Measurements from ENCODE around the gene FAM199X. TPM values are rescaled to one million over a fixed set of nuclear protein-coding genes. Genes with fewer than 3 reads are reported as not detected.

Gene FAM199X
- total and polyA plus RNA-seq, 4 donors = 9.3 to 19.2 (median 14.2) TPM

- WGBS, 2 donors = 15 to 23% methylated on average over 10 of the region's 10 CpGs
- Histone ChIP-seq H3K4me3 (ENCODE audit: low read length in 2 of 2) (peak overlapping the region; percentile 59 to 64), H3K4me1 (ENCODE audit: control insufficient read depth in 1 of 2, insufficient read depth in 2 of 2, low read length in 2 of 2) (peaks cover 0 to 2% of the 10 kb centered on the region in 2 donors), H3K27ac (ENCODE audit: low read depth in 1 of 2, low read length in 2 of 2) (peak overlapping the region in 1 of 2 donors; percentile 75), H3K27me3 (ENCODE audit: control insufficient read depth in 1 of 2, insufficient read depth in 2 of 2, low read length in 1 of 2) (no peaks in the 10 kb centered on the region), H3K9me3 (ENCODE audit: control insufficient read depth, low read length) (no peaks in the 10 kb centered on the region), H3K36me3 (ENCODE audit: control insufficient read depth in 1 of 2, insufficient read depth in 2 of 2, low read length in 1 of 2) (no peaks in the 10 kb centered on the region)
- DNase-seq (peak in 1 of 2 donors; percentile 70), ATAC-seq (ENCODE audit: low FRiP score) (peak; percentile 89)
- intact Hi-C loops (cut with DNase I) = loop anchor here in 1 of 2 donors (10.0 kb wide), 1 partner anchor 292 kb away; no protein-coding TSS in a partner anchor
Observed at GRCh38 chrX:104136241-104137019, 29.8 kb upstream of the FAM199X start.

- intact Hi-C loops (cut with DNase I) = loop anchor here in 1 of 2 donors (10.0 kb wide), 1 partner anchor 293 kb away; no protein-coding TSS in a partner anchor
- WGBS, 2 donors = 67 to 77% methylated on average over 3 of the region's 3 CpGs
- H3K27me3 ChIP-seq (ENCODE audit: control insufficient read depth in 1 of 2, insufficient read depth in 2 of 2, low read length in 1 of 2) = no peaks in the 10 kb centered on the region
- no peak for ATAC-seq (ENCODE audit: low FRiP score)
- H3K4me1 ChIP-seq (ENCODE audit: control insufficient read depth in 1 of 2, insufficient read depth in 2 of 2, low read length in 2 of 2) = no peaks in the 10 kb centered on the region
- no peak overlapping the region for H3K27ac ChIP-seq (ENCODE audit: low read depth in 1 of 2, low read length in 2 of 2)
- no peak for DNase-seq
- no peaks in the 10 kb centered on the region for H3K9me3 ChIP-seq (ENCODE audit: control insufficient read depth, low read length)
- H3K36me3 ChIP-seq (ENCODE audit: control insufficient read depth in 1 of 2, insufficient read depth in 2 of 2, low read length in 1 of 2) = no peaks in the 10 kb centered on the region
- no peak overlapping the region for H3K4me3 ChIP-seq (ENCODE audit: low read length in 2 of 2)
Observed at GRCh38 chrX:104137496-104137895, 28.8 kb upstream of the FAM199X start.

DNA sequence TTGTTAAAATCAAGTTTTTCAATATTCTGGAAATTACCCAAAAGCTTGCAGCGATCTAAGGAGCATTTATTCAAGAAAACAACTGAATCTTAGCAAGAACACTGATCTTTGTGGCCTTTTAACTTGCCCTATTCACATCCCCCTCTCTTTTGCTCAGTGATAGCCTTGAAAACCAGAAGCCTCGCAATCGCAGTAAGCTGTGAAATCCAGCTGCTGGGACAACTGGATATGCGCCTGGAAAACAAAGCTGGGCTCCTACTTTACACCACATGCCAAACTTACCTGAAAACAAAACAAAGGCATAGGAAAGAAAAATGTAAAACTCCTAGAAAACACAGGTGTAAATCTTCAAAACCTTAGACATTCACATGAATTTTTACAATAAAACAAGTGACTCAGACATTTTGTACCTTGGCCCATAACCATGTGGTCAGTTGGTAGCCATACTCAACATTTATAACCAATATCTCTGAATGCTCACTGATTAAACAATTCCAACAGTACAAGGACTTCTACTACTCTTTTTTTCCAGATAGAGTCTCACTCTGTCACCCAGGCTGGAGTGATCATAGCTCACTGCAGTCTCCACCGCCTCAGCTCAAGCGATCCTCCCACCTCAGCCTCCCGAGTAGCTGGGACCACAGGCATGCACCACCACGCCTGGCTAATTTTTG is 25.0 kb upstream of the FAM199X start:
- 81 to 96% methylated on average over 8 of the region's 8 CpGs for WGBS, 2 donors
- intact Hi-C loops (cut with DNase I) = no loop called here
- H3K27me3 ChIP-seq (ENCODE audit: control insufficient read depth in 1 of 2, insufficient read depth in 2 of 2, low read length in 1 of 2) = no peaks in the 10 kb centered on the region

DNA sequence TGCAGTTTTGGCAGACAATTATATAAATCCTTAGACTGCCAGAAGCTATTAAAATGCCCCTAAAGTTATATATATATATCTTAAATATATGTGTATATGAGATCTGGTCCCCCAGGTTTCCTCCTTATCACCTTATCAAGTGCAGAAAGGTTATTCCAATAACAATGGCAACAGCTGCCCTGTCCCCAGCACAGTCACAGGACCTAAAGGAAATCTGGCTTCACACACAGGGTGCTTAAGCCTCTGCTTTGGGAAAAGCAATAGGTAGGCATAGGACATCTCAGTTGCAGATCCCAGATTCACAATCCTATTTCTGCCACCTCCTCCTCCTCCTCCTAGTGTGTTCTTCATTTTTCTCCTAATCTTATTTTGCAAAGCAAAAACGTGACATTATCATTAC is 15.2 kb upstream of the FAM199X start:
- no peak overlapping the region for H3K27ac ChIP-seq (ENCODE audit: low read depth in 1 of 2, low read length in 2 of 2)
- H3K36me3 ChIP-seq (ENCODE audit: control insufficient read depth in 1 of 2, insufficient read depth in 2 of 2, low read length in 1 of 2) = no peaks in the 10 kb centered on the region
- intact Hi-C loops (cut with DNase I) = no loop called here
- ATAC-seq (ENCODE audit: low FRiP score) = no peak
- no peak overlapping the region for H3K4me3 ChIP-seq (ENCODE audit: low read length in 2 of 2)
- H3K4me1 ChIP-seq (ENCODE audit: control insufficient read depth in 1 of 2, insufficient read depth in 2 of 2, low read length in 2 of 2) = no peaks in the 10 kb centered on the region
- no peak for DNase-seq
- 25 to 30% methylated on average over 1 of the region's 1 CpG for WGBS, 2 donors
- no peaks in the 10 kb centered on the region for H3K9me3 ChIP-seq (ENCODE audit: control insufficient read depth, low read length)
- no peaks in the 10 kb centered on the region for H3K27me3 ChIP-seq (ENCODE audit: control insufficient read depth in 1 of 2, insufficient read depth in 2 of 2, low read length in 1 of 2)

More for the DNA sequence above, 25.0 kb upstream of the FAM199X start:
- no peak for ATAC-seq (ENCODE audit: low FRiP score)
- no peaks in the 10 kb centered on the region for H3K9me3 ChIP-seq (ENCODE audit: control insufficient read depth, low read length)
- H3K36me3 ChIP-seq (ENCODE audit: control insufficient read depth in 1 of 2, insufficient read depth in 2 of 2, low read length in 1 of 2) = no peaks in the 10 kb centered on the region
- no peak for DNase-seq
- H3K27ac ChIP-seq (ENCODE audit: low read depth in 1 of 2, low read length in 2 of 2) = no peak overlapping the region
- no peaks in the 10 kb centered on the region for H3K4me1 ChIP-seq (ENCODE audit: control insufficient read depth in 1 of 2, insufficient read depth in 2 of 2, low read length in 2 of 2)
- no peak overlapping the region for H3K4me3 ChIP-seq (ENCODE audit: low read length in 2 of 2)

- DNase-seq (peak; percentile 86 to 90), ATAC-seq (ENCODE audit: low FRiP score) (peak; percentile 94)
- no peaks in the 10 kb centered on the region for H3K4me1 ChIP-seq (ENCODE audit: control insufficient read depth in 1 of 2, insufficient read depth in 2 of 2, low read length in 2 of 2)
- no peaks in the 10 kb centered on the region for H3K27me3 ChIP-seq (ENCODE audit: control insufficient read depth in 1 of 2, insufficient read depth in 2 of 2, low read length in 1 of 2)
- 0 to 34% methylated on average over 44 of the region's 44 CpGs for WGBS, 2 donors
- peak within 1 kb of the TSS; percentile 24 to 76 for H3K27ac ChIP-seq (ENCODE audit: low read depth in 1 of 2, low read length in 2 of 2)
- H3K4me3 ChIP-seq (ENCODE audit: low read length in 2 of 2) = peak within 1 kb of the TSS; percentile 60 to 72
- H3K36me3 ChIP-seq (ENCODE audit: control insufficient read depth in 1 of 2, insufficient read depth in 2 of 2, low read length in 1 of 2) = no peaks in the 10 kb centered on the region
- intact Hi-C loops (cut with DNase I) = no loop called here
- H3K9me3 ChIP-seq (ENCODE audit: control insufficient read depth, low read length) = no peaks in the 10 kb centered on the region
Observed at GRCh38 chrX:104156630-104157529, 9.4 kb upstream of the FAM199X start, which contains the start of gene SLC25A53. TSS of gene SLC25A53 (minus strand) at chrX:104157009. CDS start at chrX:104105257, 51,752 bp downstream.

- no peaks in the 10 kb centered on the region for H3K27me3 ChIP-seq (ENCODE audit: control insufficient read depth in 1 of 2, insufficient read depth in 2 of 2, low read length in 1 of 2)
- WGBS, 2 donors = 0 to 36% methylated on average over 28 to 37 of the region's 37 CpGs
- no peaks in the 10 kb centered on the region for H3K36me3 ChIP-seq (ENCODE audit: control insufficient read depth in 1 of 2, insufficient read depth in 2 of 2, low read length in 1 of 2)
- peak overlapping the region; percentile 42 to 70 for H3K4me3 ChIP-seq (ENCODE audit: low read length in 2 of 2)
- no peaks in the 10 kb centered on the region for H3K9me3 ChIP-seq (ENCODE audit: control insufficient read depth, low read length)
- DNase-seq (peak; percentile 53 to 74), ATAC-seq (ENCODE audit: low FRiP score) (peak; percentile 12)
- H3K27ac ChIP-seq (ENCODE audit: low read depth in 1 of 2, low read length in 2 of 2) = peak overlapping the region in 1 of 2 donors; percentile 65
- intact Hi-C loops (cut with DNase I) = no loop called here
- no peaks in the 10 kb centered on the region for H3K4me1 ChIP-seq (ENCODE audit: control insufficient read depth in 1 of 2, insufficient read depth in 2 of 2, low read length in 2 of 2)
Observed at GRCh38 chrX:104166735-104167436, 633 bp downstream of the FAM199X start.

- WGBS, 2 donors = 2 to 21% methylated on average over 1 of the region's 1 CpG
Observed at GRCh38 chrX:104168127-104168526, 1.9 kb downstream of the FAM199X start.

GRCh38 chrX:104172121-104172520 is 5.9 kb downstream of the FAM199X start:
- H3K4me3 ChIP-seq (ENCODE audit: low read length in 2 of 2) = no peak overlapping the region
- H3K36me3 ChIP-seq (ENCODE audit: control insufficient read depth in 1 of 2, insufficient read depth in 2 of 2, low read length in 1 of 2) = no peaks in the 10 kb centered on the region
- H3K27ac ChIP-seq (ENCODE audit: low read depth in 1 of 2, low read length in 2 of 2) = no peak overlapping the region
- no peaks in the 10 kb centered on the region for H3K27me3 ChIP-seq (ENCODE audit: control insufficient read depth in 1 of 2, insufficient read depth in 2 of 2, low read length in 1 of 2)
- no peaks in the 10 kb centered on the region for H3K9me3 ChIP-seq (ENCODE audit: control insufficient read depth, low read length)
- DNase-seq = no peak
- H3K4me1 ChIP-seq (ENCODE audit: control insufficient read depth in 1 of 2, insufficient read depth in 2 of 2, low read length in 2 of 2) = no peaks in the 10 kb centered on the region
- 52 to 69% methylated on average over 6 of the region's 6 CpGs for WGBS, 2 donors
- intact Hi-C loops (cut with DNase I) = no loop called here
- no peak for ATAC-seq (ENCODE audit: low FRiP score)

More at GRCh38 chrX:104168127-104168526, 1.9 kb downstream of the FAM199X start:
- Histone ChIP-seq H3K27me3 (ENCODE audit: control insufficient read depth in 1 of 2, insufficient read depth in 2 of 2, low read length in 1 of 2) (no peaks in the 10 kb centered on the region), H3K36me3 (ENCODE audit: control insufficient read depth in 1 of 2, insufficient read depth in 2 of 2, low read length in 1 of 2) (no peaks in the 10 kb centered on the region), H3K27ac (ENCODE audit: low read depth in 1 of 2, low read length in 2 of 2) (no peak overlapping the region), H3K9me3 (ENCODE audit: control insufficient read depth, low read length) (no peaks in the 10 kb centered on the region), H3K4me1 (ENCODE audit: control insufficient read depth in 1 of 2, insufficient read depth in 2 of 2, low read length in 2 of 2) (no peaks in the 10 kb centered on the region), H3K4me3 (ENCODE audit: low read length in 2 of 2) (no peak overlapping the region)
- ATAC-seq (ENCODE audit: low FRiP score) (no peak), DNase-seq (no peak)
- intact Hi-C loops (cut with DNase I) = no loop called here
